ENCODE results near the gene KLHL29. TPM values are rescaled to one million over a fixed set of nuclear protein-coding genes. Genes with fewer than 3 reads are reported as not detected.

KLHL29 gene
- total RNA-seq, 1 experiment from 2014 or later = 16.7 TPM

DNA sequence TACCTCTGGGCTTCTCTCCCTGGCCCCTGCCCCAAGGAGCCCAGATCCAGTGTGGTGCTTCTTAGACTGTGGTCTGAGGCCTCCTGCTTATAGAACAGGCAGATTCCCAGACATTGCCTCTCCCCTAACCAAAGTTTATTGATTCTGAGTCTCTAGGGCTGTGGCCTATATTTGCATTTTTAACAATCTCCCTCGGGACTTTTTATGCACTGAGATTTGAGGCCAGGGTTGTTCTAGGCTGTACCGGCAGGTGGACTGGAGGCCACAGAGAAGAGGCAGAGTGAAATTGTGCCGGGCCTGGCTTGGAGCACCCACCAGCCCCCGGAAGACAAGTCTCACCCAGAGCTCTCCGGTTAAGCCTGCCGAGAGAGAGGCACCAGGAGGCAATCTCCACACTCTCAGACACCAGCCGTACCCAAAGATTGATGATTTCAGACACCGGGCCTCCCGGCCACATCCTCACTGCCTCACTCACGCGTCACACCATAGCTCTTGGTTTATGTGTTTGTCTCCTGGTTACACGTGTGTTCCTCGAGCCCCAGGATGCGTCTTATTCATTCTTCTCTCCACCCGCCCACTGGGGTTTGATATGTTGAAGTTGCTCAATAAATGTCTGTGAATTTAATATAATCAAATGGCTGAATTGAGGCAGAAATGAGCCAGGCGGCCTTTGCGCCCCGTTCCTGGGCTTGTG, 203.7 kb downstream of the KLHL29 start:
- Histone ChIP-seq H2AFZ (ENCODE audit: low read depth, low read length, poor library complexity, severe bottlenecking) (no peak overlapping the region), H3K4me2 (ENCODE audit: low read length) (no peak overlapping the region), H4K20me1 (ENCODE audit: insufficient read depth) (no peaks in the 10 kb centered on the region), H3K79me2 (ENCODE audit: insufficient read depth, low read length) (no peaks in the 10 kb centered on the region), H3K27me3 (ENCODE audit: insufficient read depth, low read length) (no peaks in the 10 kb centered on the region), H3K4me1 (ENCODE audit: control insufficient read depth in 1 of 2, insufficient read depth in 2 of 2, low read length in 2 of 2) (no peaks in the 10 kb centered on the region), H3K9ac (ENCODE audit: low read length) (no peak overlapping the region), H3K9me3 (ENCODE audit: control insufficient read depth in 1 of 2, insufficient read depth in 1 of 2, low read depth in 1 of 2, low read length in 2 of 2) (no peaks in the 10 kb centered on the region), H3K9me2 (ENCODE audit: insufficient read depth) (no peaks in the 10 kb centered on the region), H3K27ac (ENCODE audit: low read depth, low read length) (no peak overlapping the region), H3K36me3 (ENCODE audit: control insufficient read depth in 1 of 2, insufficient read depth in 2 of 2, low read length in 2 of 2) (no peaks in the 10 kb centered on the region), H3K4me3 (replicated peaks in 1 of 2; ENCODE audit: low read depth in 1 of 2, low read length in 2 of 2) (no peak overlapping the region)
- ATAC-seq = no peak
- no peak for DNase-seq (ENCODE audit: low read depth, low spot score)
- no TSS peak for BruUV-seq (replicated peaks)
- ChIA-PET CTCF (no interaction called here), RAD21 (ENCODE audit: low non-redundant PET in 1 of 2, low total read pairs in 2 of 2, uncharacterized antibody in 2 of 2, unreplicated experiment in 2 of 2) (no interaction called here), POLR2A (no interaction called here)
- TF ChIP-seq, protein P1, sequence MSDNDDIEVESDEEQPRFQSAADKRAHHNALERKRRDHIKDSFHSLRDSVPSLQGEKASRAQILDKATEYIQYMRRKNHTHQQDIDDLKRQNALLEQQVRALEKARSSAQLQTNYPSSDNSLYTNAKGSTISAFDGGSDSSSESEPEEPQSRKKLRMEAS (IDR thresholded peaks at IDR 0.05) = no peak
- TF ChIP-seq, protein P2, sequence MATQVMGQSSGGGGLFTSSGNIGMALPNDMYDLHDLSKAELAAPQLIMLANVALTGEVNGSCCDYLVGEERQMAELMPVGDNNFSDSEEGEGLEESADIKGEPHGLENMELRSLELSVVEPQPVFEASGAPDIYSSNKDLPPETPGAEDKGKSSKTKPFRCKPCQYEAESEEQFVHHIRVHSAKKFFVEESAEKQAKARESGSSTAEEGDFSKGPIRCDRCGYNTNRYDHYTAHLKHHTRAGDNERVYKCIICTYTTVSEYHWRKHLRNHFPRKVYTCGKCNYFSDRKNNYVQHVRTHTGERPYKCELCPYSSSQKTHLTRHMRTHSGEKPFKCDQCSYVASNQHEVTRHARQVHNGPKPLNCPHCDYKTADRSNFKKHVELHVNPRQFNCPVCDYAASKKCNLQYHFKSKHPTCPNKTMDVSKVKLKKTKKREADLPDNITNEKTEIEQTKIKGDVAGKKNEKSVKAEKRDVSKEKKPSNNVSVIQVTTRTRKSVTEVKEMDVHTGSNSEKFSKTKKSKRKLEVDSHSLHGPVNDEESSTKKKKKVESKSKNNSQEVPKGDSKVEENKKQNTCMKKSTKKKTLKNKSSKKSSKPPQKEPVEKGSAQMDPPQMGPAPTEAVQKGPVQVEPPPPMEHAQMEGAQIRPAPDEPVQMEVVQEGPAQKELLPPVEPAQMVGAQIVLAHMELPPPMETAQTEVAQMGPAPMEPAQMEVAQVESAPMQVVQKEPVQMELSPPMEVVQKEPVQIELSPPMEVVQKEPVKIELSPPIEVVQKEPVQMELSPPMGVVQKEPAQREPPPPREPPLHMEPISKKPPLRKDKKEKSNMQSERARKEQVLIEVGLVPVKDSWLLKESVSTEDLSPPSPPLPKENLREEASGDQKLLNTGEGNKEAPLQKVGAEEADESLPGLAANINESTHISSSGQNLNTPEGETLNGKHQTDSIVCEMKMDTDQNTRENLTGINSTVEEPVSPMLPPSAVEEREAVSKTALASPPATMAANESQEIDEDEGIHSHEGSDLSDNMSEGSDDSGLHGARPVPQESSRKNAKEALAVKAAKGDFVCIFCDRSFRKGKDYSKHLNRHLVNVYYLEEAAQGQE (IDR thresholded peaks at IDR 0.05; ENCODE audit: low read depth) = no peak
- no peak for TF ChIP-seq POLR2A (IDR thresholded peaks at IDR 0.05; ENCODE audit: borderline replicate concordance, extremely low read depth, insufficient read depth, insufficient read length)
- TF ChIP-seq, protein P3, sequence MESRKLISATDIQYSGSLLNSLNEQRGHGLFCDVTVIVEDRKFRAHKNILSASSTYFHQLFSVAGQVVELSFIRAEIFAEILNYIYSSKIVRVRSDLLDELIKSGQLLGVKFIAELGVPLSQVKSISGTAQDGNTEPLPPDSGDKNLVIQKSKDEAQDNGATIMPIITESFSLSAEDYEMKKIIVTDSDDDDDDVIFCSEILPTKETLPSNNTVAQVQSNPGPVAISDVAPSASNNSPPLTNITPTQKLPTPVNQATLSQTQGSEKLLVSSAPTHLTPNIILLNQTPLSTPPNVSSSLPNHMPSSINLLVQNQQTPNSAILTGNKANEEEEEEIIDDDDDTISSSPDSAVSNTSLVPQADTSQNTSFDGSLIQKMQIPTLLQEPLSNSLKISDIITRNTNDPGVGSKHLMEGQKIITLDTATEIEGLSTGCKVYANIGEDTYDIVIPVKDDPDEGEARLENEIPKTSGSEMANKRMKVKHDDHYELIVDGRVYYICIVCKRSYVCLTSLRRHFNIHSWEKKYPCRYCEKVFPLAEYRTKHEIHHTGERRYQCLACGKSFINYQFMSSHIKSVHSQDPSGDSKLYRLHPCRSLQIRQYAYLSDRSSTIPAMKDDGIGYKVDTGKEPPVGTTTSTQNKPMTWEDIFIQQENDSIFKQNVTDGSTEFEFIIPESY (IDR thresholded peaks at IDR 0.05; ENCODE audit: extremely low read depth, insufficient replicate concordance, low read length) = no peak
- TF ChIP-seq EZH2phosphoT487 (IDR thresholded peaks at IDR 0.05; ENCODE audit: borderline replicate concordance) = no peak
- TF ChIP-seq POLR2AphosphoS5 (IDR thresholded peaks at IDR 0.05; ENCODE audit: low read depth, low read length) = no peak
- TF ChIP-seq ZNF274 (IDR thresholded peaks at IDR 0.05; ENCODE audit: low read depth, low read length) = no peak
- TF ChIP-seq YY1 (IDR thresholded peaks at IDR 0.05; ENCODE audit: extremely low read depth, insufficient replicate concordance, low read depth, low read length) = no peak
- TF ChIP-seq EZH2 (IDR thresholded peaks at IDR 0.05) = no peak
- no peak for TF ChIP-seq CEBPB (IDR thresholded peaks at IDR 0.05; ENCODE audit: low read depth)
- no peak for TF ChIP-seq SP1 (IDR thresholded peaks at IDR 0.05; ENCODE audit: low read depth)
- TF ChIP-seq EGR1 (IDR thresholded peaks at IDR 0.05; ENCODE audit: low read depth) = no peak
- TF ChIP-seq JUND (IDR thresholded peaks at IDR 0.05) = no peak
- TF ChIP-seq ELF1 (IDR thresholded peaks at IDR 0.05; ENCODE audit: borderline replicate concordance, low read depth) = no peak
- no peak for TF ChIP-seq SIN3A (IDR thresholded peaks at IDR 0.05; ENCODE audit: low read depth)
- TF ChIP-seq CBX3 (IDR thresholded peaks at IDR 0.05; ENCODE audit: low read depth) = no peak
- intact Hi-C loops (cut with micrococcal nuclease) = no loop called here
